Sigmoid colon (tissue), 4 donors: ENCODE data around the gene CCDC80.

Source experiments
- CTCF ChIP-seq, 4 experiments: fragments of 450-650 bp in 3 of 4; fragments of 200-600 bp in 1 of 4; IDR thresholded peaks; one replicate each; pipeline ENCODE4 v1.5.1; 2016 to 2019; ENCODE audit warnings: antibody characterized with exemption in 4 of 4, mild to moderate bottlenecking in 3 of 4, moderate library complexity in 2 of 4
- POLR2A ChIP-seq, 2 donors: fragments of 450-650 bp; IDR thresholded peaks; one replicate each; pipeline ENCODE4 v1.6.1; 2016; ENCODE audit warnings: antibody characterized with exemption in 2 of 2, mild to moderate bottlenecking in 2 of 2, moderate library complexity in 2 of 2
- POLR2AphosphoS5 ChIP-seq, 4 donors: sonication (generic); formaldehyde crosslinking; IDR thresholded peaks; one replicate each; pipeline ENCODE4 v1.6.1; 2017; ENCODE audit warnings: antibody characterized with exemption in 4 of 4

- TF ChIP-seq CTCF (IDR thresholded peaks at IDR 0.05) = no peak
- no peak for TF ChIP-seq POLR2AphosphoS5 (IDR thresholded peaks at IDR 0.05)
- no peak for TF ChIP-seq POLR2A (IDR thresholded peaks at IDR 0.05)
Observed at GRCh38 chr3:112689385-112689784, 48.4 kb upstream of the CCDC80 start.
